ENCODE data around the gene PCBP1.
"Not testable (repeated sequence)": the region's sequence is repeated elsewhere in the genome, so short reads cannot be mapped to it uniquely, and the experiment has no call there.

DNA sequence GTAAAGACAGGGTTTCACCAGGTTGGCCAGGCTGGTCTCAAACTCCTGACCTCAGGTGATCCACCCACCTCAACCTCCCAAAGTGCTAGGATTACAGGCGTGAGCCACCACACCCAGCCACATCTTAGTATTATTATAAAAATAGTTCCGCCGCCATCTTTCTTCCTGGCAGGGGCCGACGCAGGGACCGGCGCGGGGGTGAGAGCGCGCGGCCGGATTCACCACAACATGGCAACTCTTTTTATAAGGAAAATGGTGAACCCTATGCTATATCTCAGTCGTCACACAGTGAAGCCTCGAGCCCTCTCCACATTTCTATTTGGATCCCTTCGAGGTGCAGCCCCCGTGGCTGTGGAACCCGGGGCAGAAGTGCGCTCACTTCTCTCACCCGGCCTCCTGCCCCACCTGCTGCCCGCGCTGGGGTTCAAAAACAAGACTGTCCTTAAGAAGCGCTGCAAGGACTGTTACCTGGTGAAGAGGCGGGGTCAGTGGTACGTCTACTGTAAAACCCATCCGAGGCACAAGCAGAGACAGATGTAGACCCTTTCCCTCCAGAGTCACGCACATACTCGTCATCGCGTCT, 15.1 kb downstream of the PCBP1 start:
- TF ChIP-seq BHLHE40 (IDR thresholded peaks at IDR 0.05; ENCODE audit: low read length); NR0B1 (IDR thresholded peaks at IDR 0.05; ENCODE audit: partially characterized antibody); EP300 (IDR thresholded peaks at IDR 0.05; ENCODE audit: low read length); ZNF217 (CRISPR knock-in tag; IDR thresholded peaks at IDR 0.05); TCF3 (CRISPR knock-in tag; IDR thresholded peaks at IDR 0.05); ATF2 (CRISPR knock-in tag; IDR thresholded peaks at IDR 0.05); SRSF3 (IDR thresholded peaks at IDR 0.05; ENCODE audit: insufficient read depth, low read length): not testable (repeated sequence)
- TF ChIP-seq, protein P1, sequence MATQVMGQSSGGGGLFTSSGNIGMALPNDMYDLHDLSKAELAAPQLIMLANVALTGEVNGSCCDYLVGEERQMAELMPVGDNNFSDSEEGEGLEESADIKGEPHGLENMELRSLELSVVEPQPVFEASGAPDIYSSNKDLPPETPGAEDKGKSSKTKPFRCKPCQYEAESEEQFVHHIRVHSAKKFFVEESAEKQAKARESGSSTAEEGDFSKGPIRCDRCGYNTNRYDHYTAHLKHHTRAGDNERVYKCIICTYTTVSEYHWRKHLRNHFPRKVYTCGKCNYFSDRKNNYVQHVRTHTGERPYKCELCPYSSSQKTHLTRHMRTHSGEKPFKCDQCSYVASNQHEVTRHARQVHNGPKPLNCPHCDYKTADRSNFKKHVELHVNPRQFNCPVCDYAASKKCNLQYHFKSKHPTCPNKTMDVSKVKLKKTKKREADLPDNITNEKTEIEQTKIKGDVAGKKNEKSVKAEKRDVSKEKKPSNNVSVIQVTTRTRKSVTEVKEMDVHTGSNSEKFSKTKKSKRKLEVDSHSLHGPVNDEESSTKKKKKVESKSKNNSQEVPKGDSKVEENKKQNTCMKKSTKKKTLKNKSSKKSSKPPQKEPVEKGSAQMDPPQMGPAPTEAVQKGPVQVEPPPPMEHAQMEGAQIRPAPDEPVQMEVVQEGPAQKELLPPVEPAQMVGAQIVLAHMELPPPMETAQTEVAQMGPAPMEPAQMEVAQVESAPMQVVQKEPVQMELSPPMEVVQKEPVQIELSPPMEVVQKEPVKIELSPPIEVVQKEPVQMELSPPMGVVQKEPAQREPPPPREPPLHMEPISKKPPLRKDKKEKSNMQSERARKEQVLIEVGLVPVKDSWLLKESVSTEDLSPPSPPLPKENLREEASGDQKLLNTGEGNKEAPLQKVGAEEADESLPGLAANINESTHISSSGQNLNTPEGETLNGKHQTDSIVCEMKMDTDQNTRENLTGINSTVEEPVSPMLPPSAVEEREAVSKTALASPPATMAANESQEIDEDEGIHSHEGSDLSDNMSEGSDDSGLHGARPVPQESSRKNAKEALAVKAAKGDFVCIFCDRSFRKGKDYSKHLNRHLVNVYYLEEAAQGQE (IDR thresholded peaks at IDR 0.05; ENCODE audit: borderline replicate concordance): not testable (repeated sequence)
- TF ChIP-seq, protein P1 (CRISPR knock-in tag; IDR thresholded peaks at IDR 0.05; ENCODE audit: low read depth): not testable (repeated sequence)

All from K562 (cell line).